Measurements from ENCODE around the gene HMGCS2. TPM values are rescaled to one million over a fixed set of nuclear protein-coding genes. Genes with fewer than 3 reads are reported as not detected.
A peak's percentile ranks its signal among the peaks of the same experiment; 100 is the strongest.
"Not testable (repeated sequence)": the region's sequence is repeated elsewhere in the genome, so short reads cannot be mapped to it uniquely, and the experiment has no call there.

HMGCS2 gene
- total RNA-seq, 2 experiments from 2014 or later: not detected

DNA sequence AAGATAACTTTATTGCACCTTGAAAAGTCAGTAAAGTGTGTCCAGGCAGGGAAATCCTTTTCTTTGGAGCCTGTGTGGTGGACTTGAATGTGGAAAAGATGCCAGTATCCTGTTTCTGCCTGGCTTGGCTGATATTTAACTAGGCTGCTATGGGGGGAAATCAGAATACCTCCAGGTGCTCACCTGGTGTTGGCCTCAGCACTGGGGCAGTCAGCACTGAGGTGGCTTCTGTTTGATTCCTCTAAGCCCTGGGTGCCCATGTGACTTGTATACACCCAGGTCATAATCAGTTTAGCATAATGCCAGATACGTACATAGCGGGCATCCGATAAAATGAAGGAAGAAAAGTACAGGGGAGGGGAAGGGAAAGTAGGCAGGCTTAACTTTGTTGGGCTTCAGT, 49.7 kb downstream of the HMGCS2 start:
- Mint-ChIP-seq H3K4me1 (ENCODE audit: low read depth) (peaks cover 24% of the 10 kb centered on the region), H3K27ac (no peak overlapping the region), H3K4me3 (no peak overlapping the region), H3K36me3 (ENCODE audit: low read depth) (peaks cover 53% of the 10 kb centered on the region), H3K9me3 (no peaks in the 10 kb centered on the region), H3K27me3 (ENCODE audit: low read depth) (no peaks in the 10 kb centered on the region)
- CTCF ChIA-PET: no interaction called here
- DNase-seq: no peak
- intact Hi-C loops (cut with micrococcal nuclease): no loop called here

DNA sequence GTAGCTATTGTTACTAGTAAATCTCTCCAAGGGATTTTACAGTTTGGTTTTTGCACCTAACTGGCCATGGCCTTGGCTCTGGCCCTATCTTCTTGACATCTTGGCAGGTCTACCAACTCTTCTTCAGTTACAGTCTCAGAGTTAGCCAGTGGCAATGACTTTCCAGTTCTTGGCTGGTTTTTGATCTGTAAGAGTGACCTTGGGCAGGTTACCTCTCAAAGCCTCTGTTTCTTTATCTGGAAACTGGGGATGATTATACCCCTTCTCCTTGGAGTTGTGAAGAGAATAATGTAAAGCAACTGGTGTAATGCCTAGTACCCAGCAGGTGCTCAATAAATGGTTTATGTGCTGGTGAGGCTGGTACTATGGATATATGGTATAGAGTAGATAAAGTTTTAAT, 50.3 kb downstream of the HMGCS2 start:
- Mint-ChIP-seq H3K9me3 (no peaks in the 10 kb centered on the region), H3K27me3 (ENCODE audit: low read depth) (no peaks in the 10 kb centered on the region), H3K4me3 (no peak overlapping the region), H3K27ac (no peak overlapping the region), H3K36me3 (ENCODE audit: low read depth) (peaks cover 53% of the 10 kb centered on the region), H3K4me1 (ENCODE audit: low read depth) (peaks cover 29% of the 10 kb centered on the region)
- CTCF ChIA-PET: interaction anchor here (0.9 to 1.1 kb wide), 2 partner anchors 25 to 26 kb away, joined by 3 read pairs; no protein-coding TSS in a partner anchor
- DNase-seq: no peak
- intact Hi-C loops (cut with micrococcal nuclease): no loop called here

GRCh38 chr1:119715542-119715941, 53.2 kb downstream of the HMGCS2 start:
- peaks cover 33% of the 10 kb centered on the region for H3K4me1 Mint-ChIP-seq (ENCODE audit: low read depth)
- no peaks in the 10 kb centered on the region for H3K9me3 Mint-ChIP-seq
- H3K36me3 Mint-ChIP-seq (ENCODE audit: low read depth): peaks cover 40% of the 10 kb centered on the region
- peak overlapping the region; percentile 23 for H3K4me3 Mint-ChIP-seq
- no peak for DNase-seq
- CTCF ChIA-PET: interaction anchor here (2.3 kb wide), 1 partner anchor 28 kb away, joined by 8 read pairs; no protein-coding TSS in a partner anchor
- H3K27me3 Mint-ChIP-seq (ENCODE audit: low read depth): no peaks in the 10 kb centered on the region
- intact Hi-C loops (cut with micrococcal nuclease): no loop called here
- H3K27ac Mint-ChIP-seq: no peak overlapping the region

DNA sequence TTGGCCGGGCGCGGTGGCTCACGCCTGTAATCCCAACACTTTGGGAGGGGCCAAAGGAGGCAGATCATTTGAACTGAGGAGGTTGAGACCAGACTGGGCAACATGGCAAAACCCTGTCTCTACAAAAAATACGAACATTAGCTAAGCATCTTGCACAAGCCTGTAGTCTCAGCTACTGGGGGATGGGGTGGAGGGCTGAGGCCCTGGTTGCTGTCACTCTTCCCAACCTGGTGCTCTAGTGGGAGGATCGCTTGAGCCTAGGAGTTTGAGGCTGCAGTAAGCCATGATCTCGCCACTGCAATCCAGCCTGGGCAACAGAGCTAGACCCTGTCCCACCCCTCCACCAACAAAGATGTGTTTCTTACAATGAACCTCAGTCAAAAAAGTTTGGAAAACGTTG, 54.1 kb downstream of the HMGCS2 start:
- CTCF ChIA-PET: interaction anchor here (2.3 kb wide), 1 partner anchor 29 kb away, joined by 8 read pairs; no protein-coding TSS in a partner anchor
- H3K9me3 Mint-ChIP-seq: no peaks in the 10 kb centered on the region
- H3K4me3 Mint-ChIP-seq: peak overlapping the region; percentile 88
- no peaks in the 10 kb centered on the region for H3K27me3 Mint-ChIP-seq (ENCODE audit: low read depth)
- intact Hi-C loops (cut with micrococcal nuclease): no loop called here
- no peak overlapping the region for H3K27ac Mint-ChIP-seq
- DNase-seq: no peak
- peaks cover 35% of the 10 kb centered on the region for H3K36me3 Mint-ChIP-seq (ENCODE audit: low read depth)
- H3K4me1 Mint-ChIP-seq (ENCODE audit: low read depth): peaks cover 33% of the 10 kb centered on the region

GRCh38 chr1:119713749-119714456, 54.8 kb downstream of the HMGCS2 start:
- H3K27ac Mint-ChIP-seq: peak overlapping the region; percentile 75
- CTCF ChIA-PET: no interaction called here

DNA sequence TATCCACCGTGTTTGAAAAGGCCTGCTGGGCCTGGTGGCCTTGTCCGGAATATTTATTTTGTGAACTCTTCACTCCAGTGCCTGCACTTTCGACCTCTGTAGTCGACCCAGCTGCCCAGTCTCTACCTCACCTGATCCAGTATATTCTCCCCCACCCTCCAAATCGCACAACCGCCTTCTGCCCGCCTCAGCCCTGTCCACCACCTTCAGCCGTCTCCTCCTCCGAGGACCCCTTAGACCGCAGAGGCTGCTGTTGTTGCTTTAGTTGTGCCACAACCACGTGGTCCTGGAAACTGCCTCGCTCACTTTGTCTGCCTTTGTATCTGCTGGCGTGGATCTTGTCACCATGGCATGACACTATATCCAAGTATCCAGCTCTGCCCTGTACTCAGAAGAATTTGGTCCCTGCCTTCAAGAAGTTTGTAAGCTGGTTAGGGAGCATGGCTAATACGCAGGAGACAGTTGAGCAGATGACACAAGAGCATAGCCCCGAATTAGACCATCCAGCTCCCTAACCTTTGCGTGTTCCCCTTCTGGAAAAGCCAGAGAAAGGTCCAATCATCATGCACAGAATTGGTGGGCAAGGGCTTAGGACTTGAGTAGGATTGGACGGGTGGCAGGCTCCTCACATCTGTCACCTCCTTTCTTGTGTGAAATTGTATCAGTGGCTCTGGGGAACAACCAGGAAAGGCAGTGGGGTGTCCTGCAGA, 55.5 kb downstream of the HMGCS2 start:
- intact Hi-C loops (cut with micrococcal nuclease): loop anchor here (2.0 kb wide), 2 partner anchors 32 to 572 kb away; partner anchors contain the start of gene WARS2
- peak; percentile 16 for DNase-seq
- H3K4me1 Mint-ChIP-seq (ENCODE audit: low read depth): peaks cover 33% of the 10 kb centered on the region
- no peaks in the 10 kb centered on the region for H3K27me3 Mint-ChIP-seq (ENCODE audit: low read depth)
- peaks cover 35% of the 10 kb centered on the region for H3K36me3 Mint-ChIP-seq (ENCODE audit: low read depth)
- H3K27ac Mint-ChIP-seq: peak overlapping the region; percentile 75
- CTCF ChIA-PET: no interaction called here
- H3K4me3 Mint-ChIP-seq: peak overlapping the region; percentile 88
- no peaks in the 10 kb centered on the region for H3K9me3 Mint-ChIP-seq

More at GRCh38 chr1:119713749-119714456, 54.8 kb downstream of the HMGCS2 start:
- no peaks in the 10 kb centered on the region for H3K27me3 Mint-ChIP-seq (ENCODE audit: low read depth)
- H3K36me3 Mint-ChIP-seq (ENCODE audit: low read depth): peaks cover 35% of the 10 kb centered on the region
- H3K4me3 Mint-ChIP-seq: peak overlapping the region; percentile 88
- intact Hi-C loops (cut with micrococcal nuclease): loop anchor here (2.0 kb wide), 2 partner anchors 31 to 573 kb away; partner anchors contain the start of gene WARS2
- DNase-seq: no peak
- H3K9me3 Mint-ChIP-seq: no peaks in the 10 kb centered on the region
- peaks cover 33% of the 10 kb centered on the region for H3K4me1 Mint-ChIP-seq (ENCODE audit: low read depth)

- intact Hi-C loops (cut with micrococcal nuclease): loop anchor here (2.0 kb wide), 2 partner anchors 32 to 572 kb away; partner anchors contain the start of gene WARS2
- peaks cover 31% of the 10 kb centered on the region for H3K4me1 Mint-ChIP-seq (ENCODE audit: low read depth)
- no peaks in the 10 kb centered on the region for H3K9me3 Mint-ChIP-seq
- H3K27me3 Mint-ChIP-seq (ENCODE audit: low read depth): no peaks in the 10 kb centered on the region
- H3K36me3 Mint-ChIP-seq (ENCODE audit: low read depth): peaks cover 34% of the 10 kb centered on the region
- CTCF ChIA-PET: interaction anchor here (0.9 kb wide), 1 partner anchor 173 kb away, joined by 3 read pairs; no protein-coding TSS in a partner anchor
- peak overlapping the region; percentile 88 for H3K4me3 Mint-ChIP-seq
- DNase-seq: peak; percentile 83
- peak overlapping the region; percentile 84 for H3K27ac Mint-ChIP-seq
These were observed 56.2 kb downstream of the HMGCS2 start for GRCh38 chr1:119712342-119713038.

GRCh38 chr1:119711804-119712341, 56.8 kb downstream of the HMGCS2 start, which contains the start of gene PHGDH:
PHGDH (plus strand) TSS chr1:119711934; CDS start chr1:119712023, 89 bp downstream.
- CTCF ChIA-PET: interaction anchor here (0.6 to 0.9 kb wide), 2 partner anchors 174 to 189 kb away, joined by 3 read pairs; no protein-coding TSS in a partner anchor
- Mint-ChIP-seq H3K4me1 (ENCODE audit: low read depth) (peaks cover 31% of the 10 kb centered on the region), H3K9me3 (no peaks in the 10 kb centered on the region), H3K36me3 (ENCODE audit: low read depth) (peaks cover 34% of the 10 kb centered on the region), H3K27ac (peak within 1 kb of the TSS; percentile 84), H3K4me3 (peak within 1 kb of the TSS; percentile 88), H3K27me3 (ENCODE audit: low read depth) (no peaks in the 10 kb centered on the region)
- intact Hi-C loops (cut with micrococcal nuclease): loop anchor here (2.0 kb wide), 3 partner anchors 33 to 571 kb away; partner anchors contain the start of genes WARS2 and ZNF697
- peak; percentile 85 for DNase-seq

DNA sequence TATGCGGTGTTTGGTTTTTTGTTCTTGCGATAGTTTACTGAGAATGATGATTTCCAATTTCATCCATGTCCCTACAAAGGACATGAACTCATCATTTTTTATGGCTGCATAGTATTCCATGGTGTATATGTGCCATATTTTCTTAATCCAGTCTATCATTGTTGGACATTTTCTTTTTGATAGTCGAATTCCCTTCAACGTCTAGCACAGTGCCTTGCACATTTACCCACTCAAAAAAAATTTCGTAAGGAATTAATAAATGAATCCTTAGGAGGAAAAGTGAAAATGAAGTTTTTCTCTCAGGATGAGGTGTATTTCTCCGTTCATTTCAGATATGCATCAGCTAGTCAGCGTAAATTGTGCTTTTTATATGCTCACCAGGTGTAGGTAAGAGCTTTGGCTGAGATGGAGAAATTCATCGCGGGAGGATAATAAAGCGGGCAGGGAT, 57.3 kb downstream of the HMGCS2 start:
- H3K27ac Mint-ChIP-seq: peak overlapping the region; percentile 84
- peaks cover 29% of the 10 kb centered on the region for H3K4me1 Mint-ChIP-seq (ENCODE audit: low read depth)
- intact Hi-C loops (cut with micrococcal nuclease): loop anchor here (2.0 kb wide), 1 partner anchor 63 kb away; the partner anchor contains the start of gene ZNF697
- H3K36me3 Mint-ChIP-seq (ENCODE audit: low read depth): peaks cover 34% of the 10 kb centered on the region
- not testable (repeated sequence) for H3K9me3 Mint-ChIP-seq; DNase-seq; H3K27me3 Mint-ChIP-seq (ENCODE audit: low read depth)
- H3K4me3 Mint-ChIP-seq: peak overlapping the region; percentile 88
- CTCF ChIA-PET: interaction anchor here (0.6 to 0.9 kb wide), 2 partner anchors 174 to 189 kb away, joined by 3 read pairs; no protein-coding TSS in a partner anchor

- H3K9me3 Mint-ChIP-seq; DNase-seq; H3K4me1 Mint-ChIP-seq (ENCODE audit: low read depth); H3K27me3 Mint-ChIP-seq (ENCODE audit: low read depth); intact Hi-C loops (cut with micrococcal nuclease); CTCF ChIA-PET; H3K36me3 Mint-ChIP-seq (ENCODE audit: low read depth); H3K27ac Mint-ChIP-seq; H3K4me3 Mint-ChIP-seq: not testable (repeated sequence)
These were observed 62.1 kb downstream of the HMGCS2 start for GRCh38 chr1:119706599-119706998.

- no peak for DNase-seq
- Mint-ChIP-seq H3K9me3 (peaks cover 17% of the 10 kb centered on the region), H3K27me3 (ENCODE audit: low read depth) (peaks cover 10% of the 10 kb centered on the region), H3K36me3 (ENCODE audit: low read depth) (peaks cover 3% of the 10 kb centered on the region), H3K27ac (no peak overlapping the region), H3K4me1 (ENCODE audit: low read depth) (no peaks in the 10 kb centered on the region), H3K4me3 (no peak overlapping the region)
- intact Hi-C loops (cut with micrococcal nuclease): no loop called here
- CTCF ChIA-PET: interaction anchor here (0.7 kb wide), 1 partner anchor 65 kb away, joined by 4 read pairs; no protein-coding TSS in a partner anchor
These were observed 64.8 kb downstream of the HMGCS2 start for GRCh38 chr1:119703666-119704450.
